C4-2B (cell line): ENCODE data around the gene FBXW11.

Experiments used
- H3K27ac ChIP-seq: fragments of 450-650 bp; 2 replicates; pipeline ENCODE4 v1.5.1; 2017
- ZFX ChIP-seq: fragments of 450-650 bp; IDR thresholded peaks from 2 replicates; pipeline ENCODE4 v1.6.1; 2017
- TF ChIP-seq, protein P1 (sequence below): fragments of 450-650 bp; conservative IDR thresholded peaks from 2 replicates; pipeline ENCODE4 v1.5.1; 2017; ENCODE audit warnings: mild to moderate bottlenecking

Gene FBXW11

DNA sequence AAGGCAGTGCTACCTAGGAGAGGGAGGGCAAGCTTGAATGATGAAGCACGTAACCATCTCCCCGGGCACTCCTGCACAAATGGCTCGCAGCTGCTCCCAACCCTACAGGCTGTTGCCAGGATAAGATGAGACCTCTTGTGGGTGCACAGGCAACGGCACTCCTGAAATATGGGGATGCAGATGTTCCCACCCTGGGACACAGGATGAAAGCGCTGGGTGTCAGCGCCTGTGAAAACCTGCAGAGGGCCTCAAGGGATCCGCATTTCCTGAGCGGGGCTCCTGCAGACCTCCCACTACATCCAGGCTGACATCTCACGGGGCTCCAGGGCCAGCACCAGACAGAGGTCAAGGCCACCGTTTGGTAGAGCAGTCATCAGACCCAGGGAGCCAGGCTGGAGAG lies 160.1 kb downstream of the FBXW11 start:
- TF ChIP-seq, protein P1, sequence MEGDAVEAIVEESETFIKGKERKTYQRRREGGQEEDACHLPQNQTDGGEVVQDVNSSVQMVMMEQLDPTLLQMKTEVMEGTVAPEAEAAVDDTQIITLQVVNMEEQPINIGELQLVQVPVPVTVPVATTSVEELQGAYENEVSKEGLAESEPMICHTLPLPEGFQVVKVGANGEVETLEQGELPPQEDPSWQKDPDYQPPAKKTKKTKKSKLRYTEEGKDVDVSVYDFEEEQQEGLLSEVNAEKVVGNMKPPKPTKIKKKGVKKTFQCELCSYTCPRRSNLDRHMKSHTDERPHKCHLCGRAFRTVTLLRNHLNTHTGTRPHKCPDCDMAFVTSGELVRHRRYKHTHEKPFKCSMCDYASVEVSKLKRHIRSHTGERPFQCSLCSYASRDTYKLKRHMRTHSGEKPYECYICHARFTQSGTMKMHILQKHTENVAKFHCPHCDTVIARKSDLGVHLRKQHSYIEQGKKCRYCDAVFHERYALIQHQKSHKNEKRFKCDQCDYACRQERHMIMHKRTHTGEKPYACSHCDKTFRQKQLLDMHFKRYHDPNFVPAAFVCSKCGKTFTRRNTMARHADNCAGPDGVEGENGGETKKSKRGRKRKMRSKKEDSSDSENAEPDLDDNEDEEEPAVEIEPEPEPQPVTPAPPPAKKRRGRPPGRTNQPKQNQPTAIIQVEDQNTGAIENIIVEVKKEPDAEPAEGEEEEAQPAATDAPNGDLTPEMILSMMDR = no peak
- no peak for TF ChIP-seq ZFX
- no peak overlapping the region for H3K27ac ChIP-seq

DNA sequence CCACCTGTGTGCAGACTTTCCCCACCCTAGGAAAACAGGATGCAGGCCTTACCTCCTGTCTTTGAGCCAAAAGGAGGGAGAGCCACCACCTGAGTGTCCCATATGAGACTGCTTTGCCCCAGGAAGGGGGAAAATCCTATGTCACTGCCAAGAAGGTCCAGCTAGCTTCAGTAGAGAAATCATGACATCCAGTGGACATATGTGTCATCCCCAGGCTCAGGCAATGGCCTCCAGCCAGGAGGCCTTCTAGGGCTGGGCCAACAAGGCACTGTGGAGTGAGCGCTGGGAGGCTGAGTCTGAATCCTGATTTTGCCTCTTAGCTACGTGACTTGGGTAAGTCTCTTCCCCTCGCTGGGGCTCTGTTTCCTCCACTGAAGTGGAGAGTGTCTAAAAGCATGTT lies 160.6 kb downstream of the FBXW11 start:
- no peak overlapping the region for H3K27ac ChIP-seq
- TF ChIP-seq, protein P1 = no peak
- no peak for TF ChIP-seq ZFX

DNA sequence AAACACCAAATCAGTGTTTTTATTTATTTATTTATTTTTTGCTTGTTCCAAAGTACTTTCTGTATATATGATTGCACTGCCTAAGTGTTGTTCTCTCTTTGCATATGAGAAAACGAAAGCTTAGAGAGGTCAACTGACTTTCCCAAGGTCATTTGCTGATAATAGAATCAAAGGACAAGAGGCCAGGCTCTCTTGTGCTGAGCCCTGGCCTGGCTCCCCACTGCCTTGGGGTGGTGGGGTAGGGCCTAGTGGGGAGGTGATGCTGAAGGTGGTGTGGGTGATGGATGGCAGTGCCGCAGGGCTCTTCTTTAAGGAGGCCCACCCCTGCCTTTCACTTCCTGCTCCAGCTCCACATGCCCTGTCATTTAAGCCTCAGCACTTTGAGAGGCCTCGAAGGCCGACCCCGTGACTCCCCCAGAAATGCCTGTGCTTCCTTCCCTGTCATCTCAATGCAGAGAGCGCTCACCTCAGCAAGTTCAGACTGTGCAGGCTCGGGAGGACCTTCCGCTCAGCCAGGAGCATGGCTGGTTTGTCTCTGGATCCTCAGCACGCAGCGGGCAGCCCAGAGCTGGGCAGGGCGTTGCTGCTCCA lies 161.3 kb downstream of the FBXW11 start:
- no peak overlapping the region for H3K27ac ChIP-seq
- TF ChIP-seq ZFX = no peak
- TF ChIP-seq, protein P1 = no peak

DNA sequence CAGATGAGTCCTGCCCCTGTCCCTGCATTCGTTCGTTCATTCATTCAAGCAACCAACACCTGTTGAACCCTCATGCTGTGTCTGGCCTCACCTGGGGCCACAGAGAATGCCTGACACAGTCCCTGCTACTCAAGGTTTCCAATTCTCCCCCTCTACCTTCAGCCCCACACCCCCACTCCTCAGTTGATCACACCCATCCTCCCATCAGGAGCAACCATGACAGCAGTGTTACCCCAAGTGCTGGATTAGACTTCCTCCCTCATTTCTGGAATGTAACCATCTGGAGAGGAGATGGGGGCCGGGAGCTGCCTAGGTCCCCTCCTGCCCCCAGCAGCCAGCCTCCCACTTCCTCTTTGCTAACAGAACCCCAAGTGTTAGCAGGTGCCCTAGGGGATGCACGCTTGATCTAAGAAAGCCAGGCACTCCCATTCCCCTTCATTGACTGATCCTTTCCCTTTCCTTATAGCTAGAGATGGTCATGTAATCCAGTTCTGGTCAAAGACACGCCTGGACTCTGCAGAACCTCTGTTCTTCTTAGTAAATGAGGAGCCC lies 163.6 kb downstream of the FBXW11 start:
- H3K27ac ChIP-seq = no peak overlapping the region
- TF ChIP-seq, protein P1 = no peak
- TF ChIP-seq ZFX = no peak

DNA sequence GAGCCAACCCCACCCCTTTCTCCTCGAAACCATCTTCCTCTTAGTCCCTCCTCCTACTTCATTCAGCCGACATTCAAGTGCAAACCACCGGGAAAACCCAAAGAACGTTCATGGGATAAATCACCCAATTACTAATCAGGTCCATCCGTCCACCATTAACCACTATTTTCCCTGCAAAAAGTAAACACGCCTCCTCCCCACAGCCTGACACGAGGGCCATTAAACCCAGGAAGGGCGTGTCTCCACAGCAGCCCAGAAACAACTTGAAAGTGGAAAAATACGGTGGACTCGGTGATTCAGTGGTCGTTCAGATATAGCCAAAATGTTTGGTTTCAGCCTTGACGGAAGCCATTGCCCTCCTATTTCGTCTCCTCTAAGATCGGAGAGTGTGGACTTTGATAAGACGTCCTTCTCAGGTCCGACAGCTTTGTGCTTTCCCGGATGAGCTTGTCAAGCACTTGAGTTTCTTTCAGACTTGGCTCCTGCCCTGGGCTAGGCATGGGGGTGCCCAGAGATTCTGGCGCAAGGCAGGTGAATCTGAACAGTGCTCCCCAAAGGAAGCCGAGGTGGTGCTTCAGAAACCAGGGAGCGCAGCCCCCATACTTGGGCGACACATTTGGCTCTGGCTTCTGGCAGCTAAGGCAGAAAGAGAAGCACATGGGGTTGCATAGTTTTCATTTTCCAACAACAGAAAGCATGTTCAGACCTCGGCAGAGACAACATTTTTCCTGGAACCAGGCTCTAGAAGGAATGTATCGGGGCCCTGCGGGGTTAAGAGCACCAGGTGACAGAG lies 164.3 kb downstream of the FBXW11 start:
- TF ChIP-seq, protein P1 = no peak
- TF ChIP-seq ZFX = no peak
- H3K27ac ChIP-seq = no peak overlapping the region

DNA sequence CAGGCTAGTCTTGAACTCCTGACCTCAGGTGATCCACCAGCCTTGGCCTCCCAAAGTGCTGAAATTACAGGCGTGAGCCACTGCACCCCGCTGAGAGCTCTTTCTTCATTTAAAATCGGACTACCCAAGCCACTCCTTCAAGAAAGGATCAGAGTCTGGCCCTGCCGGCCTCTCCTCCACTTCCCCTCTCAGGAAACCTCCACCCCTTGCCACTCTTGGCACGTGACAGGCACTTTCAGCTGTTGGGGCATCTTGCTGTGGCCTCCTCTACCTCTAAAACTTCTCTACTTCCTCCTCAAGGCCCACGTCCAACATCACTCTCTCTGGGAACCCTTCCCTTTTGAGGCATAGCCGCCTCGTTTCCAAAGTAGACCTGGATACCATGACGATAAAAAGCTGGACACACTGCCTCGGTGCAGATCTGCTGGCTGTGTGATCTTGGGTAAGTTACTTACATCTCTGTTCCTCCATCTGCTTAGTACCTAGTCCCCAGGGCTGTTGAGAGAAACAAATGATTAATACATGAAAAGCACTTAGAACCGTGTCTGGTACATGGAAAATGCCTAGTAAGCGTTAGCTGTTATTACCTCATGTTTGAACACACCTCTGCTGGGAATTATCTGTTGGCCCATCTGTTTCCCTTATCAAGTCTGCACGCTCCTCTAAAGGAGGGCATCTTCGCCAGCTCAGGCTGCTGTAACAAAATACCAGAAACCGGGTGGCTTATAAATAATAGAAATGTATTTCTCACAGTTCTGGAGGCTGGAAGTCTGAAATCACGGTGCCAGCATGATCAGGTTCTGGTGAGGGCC lies 165.5 kb downstream of the FBXW11 start:
- no peak for TF ChIP-seq ZFX
- TF ChIP-seq, protein P1 = no peak
- H3K27ac ChIP-seq = no peak overlapping the region
